ENCODE results near the gene CHCHD2. TPM values are rescaled to one million over a fixed set of nuclear protein-coding genes. Genes with fewer than 3 reads are reported as not detected.

The CHCHD2 gene
- total and polyA plus RNA-seq, 2 of the 13 experiments (the other 11 are each of a cell fraction or from before 2014, with no cell fraction given) = 330 to 572 TPM

GRCh38 chr7:56107954-56108258 is 1.6 kb upstream of the CHCHD2 start:
- Histone ChIP-seq H3K9me3 (ENCODE audit: low read length) (peaks cover 6% of the 10 kb centered on the region; the same call in 1 of the 2 replicates), H3K36me3 (replicated peaks in 1 of 2; ENCODE audit: control insufficient read depth in 1 of 2, insufficient read depth in 2 of 2, low read length in 2 of 2) (peaks cover 5 to 14% of the 10 kb centered on the region in 2 experiments), H3K27me3 (ENCODE audit: control insufficient read depth in 1 of 2, insufficient read depth in 2 of 2, low read length in 2 of 2) (no peaks in the 10 kb centered on the region; a peak in 1 of 5 replicates), H3K4me3 (replicated peaks in 1 of 3; ENCODE audit: insufficient read depth in 1 of 3, low read depth in 2 of 3, low read length in 3 of 3) (no peak overlapping the region), H3K27ac (ENCODE audit: extremely low read length, insufficient read depth, low read length) (no peak overlapping the region), H3K4me2 (ENCODE audit: low read depth, low read length) (no peak overlapping the region), H3K4me1 (ENCODE audit: insufficient read depth, low read length) (peaks cover 16% of the 10 kb centered on the region; the same call in 1 of the 2 replicates), H3K79me2 (ENCODE audit: insufficient read depth, low read length) (peaks cover 29% of the 10 kb centered on the region), H2AFZ (ENCODE audit: low read length) (peak overlapping the region; percentile 5), H3K9ac (ENCODE audit: insufficient read depth, low read depth, low read length) (no peak overlapping the region), H4K20me1 (ENCODE audit: insufficient read depth, low read length) (no peaks in the 10 kb centered on the region; the same call in 1 of the 2 replicates)
- no peak for FAIRE-seq
- DNase-seq (ENCODE audit: low spot score) = no peak
- POLR2A ChIA-PET = no interaction called here
- in situ Hi-C loops (cut with HindIII; ENCODE audit: extremely low pct_ligation_motif_present, low pct_unique_long_range_greater_than_20kb) = no loop called here
- CTCF ChIA-PET (ENCODE audit: low intra/inter-chr PET ratio, low total read pairs) = no interaction called here
- intact Hi-C loops (cut with micrococcal nuclease; ENCODE audit: unreplicated experiment) = no loop called here
- no peak for ATAC-seq
- BruUV-seq (replicated peaks) = no TSS peak
- 96% methylated on average over 1 of the region's 1 CpG for WGBS (ENCODE audit: low lambda C conversion rate)
- TF ChIP-seq MED13 (CRISPR knock-in tag; IDR thresholded peaks at IDR 0.05) (no peak), ZNF570 (CRISPR knock-in tag; IDR thresholded peaks at IDR 0.05; ENCODE audit: borderline replicate concordance) (no peak), IRF1 (CRISPR knock-in tag; IDR thresholded peaks at IDR 0.05; ENCODE audit: low read depth) (no peak), ZNF784 (CRISPR knock-in tag; IDR thresholded peaks at IDR 0.05; ENCODE audit: borderline replicate concordance) (no peak), RNF2 (conservative IDR thresholded peaks at IDR 0.05; ENCODE audit: low read depth) (no peak), ZNF567 (CRISPR knock-in tag; IDR thresholded peaks at IDR 0.05; ENCODE audit: borderline replicate concordance) (no peak), CEBPG (CRISPR knock-in tag; IDR thresholded peaks at IDR 0.05) (no peak), ZBTB1 (CRISPR knock-in tag; IDR thresholded peaks at IDR 0.05; ENCODE audit: borderline replicate concordance) (no peak), ZBTB3 (CRISPR knock-in tag; IDR thresholded peaks at IDR 0.05; ENCODE audit: borderline replicate concordance, low read depth) (no peak), TOPORS (CRISPR knock-in tag; IDR thresholded peaks at IDR 0.05) (no peak)
- TF ChIP-seq, protein P1, sequence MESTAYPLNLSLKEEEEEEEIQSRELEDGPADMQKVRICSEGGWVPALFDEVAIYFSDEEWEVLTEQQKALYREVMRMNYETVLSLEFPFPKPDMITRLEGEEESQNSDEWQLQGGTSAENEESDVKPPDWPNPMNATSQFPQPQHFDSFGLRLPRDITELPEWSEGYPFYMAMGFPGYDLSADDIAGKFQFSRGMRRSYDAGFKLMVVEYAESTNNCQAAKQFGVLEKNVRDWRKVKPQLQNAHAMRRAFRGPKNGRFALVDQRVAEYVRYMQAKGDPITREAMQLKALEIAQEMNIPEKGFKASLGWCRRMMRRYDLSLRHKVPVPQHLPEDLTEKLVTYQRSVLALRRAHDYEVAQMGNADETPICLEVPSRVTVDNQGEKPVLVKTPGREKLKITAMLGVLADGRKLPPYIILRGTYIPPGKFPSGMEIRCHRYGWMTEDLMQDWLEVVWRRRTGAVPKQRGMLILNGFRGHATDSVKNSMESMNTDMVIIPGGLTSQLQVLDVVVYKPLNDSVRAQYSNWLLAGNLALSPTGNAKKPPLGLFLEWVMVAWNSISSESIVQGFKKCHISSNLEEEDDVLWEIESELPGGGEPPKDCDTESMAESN (CRISPR knock-in tag; conservative IDR thresholded peaks at IDR 0.05) = no peak
- TF ChIP-seq, protein P2, sequence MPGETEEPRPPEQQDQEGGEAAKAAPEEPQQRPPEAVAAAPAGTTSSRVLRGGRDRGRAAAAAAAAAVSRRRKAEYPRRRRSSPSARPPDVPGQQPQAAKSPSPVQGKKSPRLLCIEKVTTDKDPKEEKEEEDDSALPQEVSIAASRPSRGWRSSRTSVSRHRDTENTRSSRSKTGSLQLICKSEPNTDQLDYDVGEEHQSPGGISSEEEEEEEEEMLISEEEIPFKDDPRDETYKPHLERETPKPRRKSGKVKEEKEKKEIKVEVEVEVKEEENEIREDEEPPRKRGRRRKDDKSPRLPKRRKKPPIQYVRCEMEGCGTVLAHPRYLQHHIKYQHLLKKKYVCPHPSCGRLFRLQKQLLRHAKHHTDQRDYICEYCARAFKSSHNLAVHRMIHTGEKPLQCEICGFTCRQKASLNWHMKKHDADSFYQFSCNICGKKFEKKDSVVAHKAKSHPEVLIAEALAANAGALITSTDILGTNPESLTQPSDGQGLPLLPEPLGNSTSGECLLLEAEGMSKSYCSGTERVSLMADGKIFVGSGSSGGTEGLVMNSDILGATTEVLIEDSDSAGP (CRISPR knock-in tag; IDR thresholded peaks at IDR 0.05; ENCODE audit: borderline replicate concordance) = no peak
- TF ChIP-seq, protein P3, sequence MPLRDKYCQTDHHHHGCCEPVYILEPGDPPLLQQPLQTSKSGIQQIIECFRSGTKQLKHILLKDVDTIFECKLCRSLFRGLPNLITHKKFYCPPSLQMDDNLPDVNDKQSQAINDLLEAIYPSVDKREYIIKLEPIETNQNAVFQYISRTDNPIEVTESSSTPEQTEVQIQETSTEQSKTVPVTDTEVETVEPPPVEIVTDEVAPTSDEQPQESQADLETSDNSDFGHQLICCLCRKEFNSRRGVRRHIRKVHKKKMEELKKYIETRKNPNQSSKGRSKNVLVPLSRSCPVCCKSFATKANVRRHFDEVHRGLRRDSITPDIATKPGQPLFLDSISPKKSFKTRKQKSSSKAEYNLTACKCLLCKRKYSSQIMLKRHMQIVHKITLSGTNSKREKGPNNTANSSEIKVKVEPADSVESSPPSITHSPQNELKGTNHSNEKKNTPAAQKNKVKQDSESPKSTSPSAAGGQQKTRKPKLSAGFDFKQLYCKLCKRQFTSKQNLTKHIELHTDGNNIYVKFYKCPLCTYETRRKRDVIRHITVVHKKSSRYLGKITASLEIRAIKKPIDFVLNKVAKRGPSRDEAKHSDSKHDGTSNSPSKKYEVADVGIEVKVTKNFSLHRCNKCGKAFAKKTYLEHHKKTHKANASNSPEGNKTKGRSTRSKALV (CRISPR knock-in tag; IDR thresholded peaks at IDR 0.05) = no peak
- TF ChIP-seq, protein P4, sequence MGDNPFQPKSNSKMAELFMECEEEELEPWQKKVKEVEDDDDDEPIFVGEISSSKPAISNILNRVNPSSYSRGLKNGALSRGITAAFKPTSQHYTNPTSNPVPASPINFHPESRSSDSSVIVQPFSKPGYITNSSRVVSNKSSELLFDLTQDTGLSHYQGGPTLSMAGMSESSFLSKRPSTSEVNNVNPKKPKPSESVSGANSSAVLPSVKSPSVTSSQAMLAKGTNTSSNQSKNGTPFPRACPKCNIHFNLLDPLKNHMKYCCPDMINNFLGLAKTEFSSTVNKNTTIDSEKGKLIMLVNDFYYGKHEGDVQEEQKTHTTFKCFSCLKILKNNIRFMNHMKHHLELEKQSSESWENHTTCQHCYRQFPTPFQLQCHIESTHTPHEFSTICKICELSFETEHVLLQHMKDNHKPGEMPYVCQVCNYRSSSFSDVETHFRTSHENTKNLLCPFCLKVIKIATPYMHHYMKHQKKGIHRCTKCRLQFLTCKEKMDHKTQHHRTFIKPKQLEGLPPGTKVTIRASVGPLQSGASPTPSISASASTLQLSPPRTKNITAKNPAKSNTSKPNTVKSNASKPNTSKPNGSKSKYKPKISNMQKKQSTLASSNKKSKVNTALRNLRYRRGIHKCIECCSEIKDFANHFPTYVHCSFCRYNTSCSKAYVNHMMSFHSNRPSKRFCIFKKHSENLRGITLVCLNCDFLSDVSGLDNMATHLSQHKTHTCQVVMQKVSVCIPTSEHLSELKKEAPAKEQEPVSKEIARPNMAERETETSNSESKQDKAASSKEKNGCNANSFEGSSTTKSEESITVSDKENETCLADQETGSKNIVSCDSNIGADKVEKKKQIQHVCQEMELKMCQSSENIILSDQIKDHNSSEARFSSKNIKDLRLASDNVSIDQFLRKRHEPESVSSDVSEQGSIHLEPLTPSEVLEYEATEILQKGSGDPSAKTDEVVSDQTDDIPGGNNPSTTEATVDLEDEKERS (CRISPR knock-in tag; IDR thresholded peaks at IDR 0.05) = no peak

Measured in HepG2 (cell line).